Esophagus muscularis mucosa (tissue), 4 donors: ENCODE data around the gene PCSK4. TPM values are rescaled to one million over a fixed set of nuclear protein-coding genes. Genes with fewer than 3 reads are reported as not detected.
A peak's percentile ranks its signal among the peaks of the same experiment; 100 is the strongest.

Experiments
- DNase-seq: peaks from one replicate; pipeline ENCODE4 v3.0.0-alpha.2; 2017; ENCODE audit errors: extremely low spot score
- H3K27ac ChIP-seq, 4 donors: fragments of 200-600 bp; sonication (generic); replicated peaks in 1 of 4; 1 replicate in 3 of 4; 2 replicates in 1 of 4; pipeline ENCODE4 v1.5.1; 2016 to 2019; ENCODE audit warnings: mild to moderate bottlenecking in 1 of 4
- H3K27me3 ChIP-seq, 4 donors: fragments of 200-600 bp; sonication (generic); one replicate each; pipeline versions ENCODE4 v1.5.1 to v1.6.0; 2016 to 2019
- H3K36me3 ChIP-seq, 4 donors: fragments of 200-600 bp; sonication (generic); one replicate each; pipeline ENCODE4 v1.5.1; 2016 to 2019
- H3K4me1 ChIP-seq, 4 donors: fragments of 200-600 bp; sonication (generic); one replicate each; pipeline ENCODE4 v1.5.1; 2016 to 2019
- H3K4me3 ChIP-seq, 4 donors: fragments of 200-600 bp; sonication (generic); 1 replicate in 2 of 4; 2 replicates in 2 of 4; pipeline ENCODE4 v1.5.1; 2016 to 2019; ENCODE audit warnings: mild to moderate bottlenecking in 4 of 4, moderate library complexity in 1 of 4
- H3K9me3 ChIP-seq, 4 donors: fragments of 200-600 bp; sonication (generic); 1 replicate in 3 of 4; 2 replicates in 1 of 4; pipeline ENCODE4 v1.5.1; 2016 to 2019
- CTCF ChIP-seq, 3 experiments: fragments of 200-600 bp in 2 of 3; fragments of 450-650 bp in 1 of 3; sonication (generic) in 2 of 3; IDR thresholded peaks; one replicate each; pipeline ENCODE4 v1.5.1; 2017 to 2019; ENCODE audit warnings: antibody characterized with exemption in 3 of 3, mild to moderate bottlenecking in 2 of 3, moderate library complexity in 1 of 3
- EP300 ChIP-seq: sonication (generic); formaldehyde crosslinking; IDR thresholded peaks from one replicate; pipeline ENCODE4 v1.6.1; 2017; ENCODE audit warnings: antibody characterized with exemption
- POLR2A ChIP-seq: fragments of 450-650 bp; IDR thresholded peaks from one replicate; pipeline ENCODE4 v1.6.1; 2017; ENCODE audit warnings: antibody characterized with exemption, moderate library complexity, mild to moderate bottlenecking, low read depth
- POLR2AphosphoS5 ChIP-seq, 2 donors: sonication (generic); formaldehyde crosslinking; IDR thresholded peaks; one replicate each; pipeline ENCODE4 v1.6.1; 2017; ENCODE audit warnings: antibody characterized with exemption in 2 of 2
- WGBS: methylation state at CpG from one replicate; pipeline ENCODE4 v1.1.5; 2018; 5-methylcytosine and 5-hydroxymethylcytosine counted together
- intact Hi-C: fragments of 100-400 bp; cut with DNase I; formaldehyde crosslinking; loops from one replicate; pipeline ENCODE4 v1.15.1; 2023
- total RNA-seq, 4 donors: library from RNA; depleted of rRNA; stranded (reverse); fragments of >200 nt; gene quantifications; one replicate each; pipeline versions ENCODE4 v1.1.0 to v1.2.1, GENCODE V29; 2016

The PCSK4 gene
- total RNA-seq, 4 donors from 2014 or later: 1.9 to 5.4 (median 3.3) TPM

GRCh38 chr19:1447504-1447903, 42.6 kb downstream of the PCSK4 start:
- intact Hi-C loops: loop anchor here (10.0 kb wide), 1 partner anchor 67 kb away; the partner anchor contains the start of gene ADAMTSL5

GRCh38 chr19:1446713-1447481, 43.3 kb downstream of the PCSK4 start:
- Histone ChIP-seq H3K27me3 (peaks cover 13 to 68% (median 62%) of the 10 kb centered on the region in 4 donors), H3K4me1 (peaks cover 25 to 41% (median 35%) of the 10 kb centered on the region in 4 donors), H3K27ac (no peak overlapping the region), H3K9me3 (no peaks in the 10 kb centered on the region), H3K4me3 (peak overlapping the region; percentile 45 to 56 (median 48)), H3K36me3 (peaks cover 3 to 11% (median 11%) of the 10 kb centered on the region in 4 donors)
- no peak for DNase-seq
- TF ChIP-seq POLR2AphosphoS5 (IDR thresholded peaks at IDR 0.05) (no peak), POLR2A (no peak), CTCF (IDR thresholded peaks at IDR 0.05) (no peak), EP300 (no peak)
- intact Hi-C loops: loop anchor here (10.0 kb wide), 1 partner anchor 68 kb away; the partner anchor contains the start of gene ADAMTSL5
- WGBS: 5% methylated on average over 33 of the region's 63 CpGs

More at GRCh38 chr19:1447504-1447903, 42.6 kb downstream of the PCSK4 start:
- no peak for DNase-seq
- TF ChIP-seq CTCF (IDR thresholded peaks at IDR 0.05): no peak
- TF ChIP-seq POLR2AphosphoS5 (IDR thresholded peaks at IDR 0.05): no peak
- no peak for TF ChIP-seq EP300
- TF ChIP-seq POLR2A: no peak
- Histone ChIP-seq H3K27ac (no peak overlapping the region), H3K9me3 (no peaks in the 10 kb centered on the region), H3K36me3 (peaks cover 0 to 5% (median 4%) of the 10 kb centered on the region in 4 donors), H3K4me3 (no peak overlapping the region), H3K27me3 (peaks cover 13 to 74% (median 68%) of the 10 kb centered on the region in 4 donors), H3K4me1 (peaks cover 25 to 47% (median 41%) of the 10 kb centered on the region in 4 donors)
- 50% methylated on average over 4 of the region's 4 CpGs for WGBS

- Histone ChIP-seq H3K4me1 (peaks cover 25 to 38% (median 34%) of the 10 kb centered on the region in 4 donors), H3K9me3 (no peaks in the 10 kb centered on the region), H3K4me3 (peak overlapping the region; percentile 45 to 56 (median 48)), H3K36me3 (peaks cover 11 to 19% (median 18%) of the 10 kb centered on the region in 4 donors), H3K27me3 (peaks cover 13 to 60% (median 54%) of the 10 kb centered on the region in 4 donors), H3K27ac (no peak overlapping the region)
- DNase-seq: no peak
- TF ChIP-seq POLR2A (no peak), CTCF (IDR thresholded peaks at IDR 0.05) (no peak), EP300 (no peak), POLR2AphosphoS5 (IDR thresholded peaks at IDR 0.05) (no peak)
- WGBS: under 1% methylated on average over 17 of the region's 99 CpGs
- intact Hi-C loops: loop anchor here (10.0 kb wide), 1 partner anchor 69 kb away; the partner anchor contains the start of gene ADAMTSL5
Measured at GRCh38 chr19:1445932-1446712, 44.0 kb downstream of the PCSK4 start.

- TF ChIP-seq POLR2AphosphoS5 (IDR thresholded peaks at IDR 0.05): peak in 1 of 2 donors; percentile 33
- no peak for TF ChIP-seq EP300
- no peak for TF ChIP-seq POLR2A
- peak; percentile 88 to 99 (median 89) for TF ChIP-seq CTCF (IDR thresholded peaks at IDR 0.05)
Measured at GRCh38 chr19:1445185-1445931, 44.8 kb downstream of the PCSK4 start.

More at GRCh38 chr19:1445185-1445931, 44.8 kb downstream of the PCSK4 start:
- H3K27me3 ChIP-seq: peaks cover 13 to 53% (median 47%) of the 10 kb centered on the region in 4 donors
- WGBS: 4% methylated on average over 28 of the region's 70 CpGs
- no peak for DNase-seq
- intact Hi-C loops: loop anchor here (10.0 kb wide), 1 partner anchor 69 kb away; the partner anchor contains the start of gene ADAMTSL5
- H3K36me3 ChIP-seq: peaks cover 19 to 26% (median 26%) of the 10 kb centered on the region in 4 donors
- no peak overlapping the region for H3K27ac ChIP-seq
- H3K4me1 ChIP-seq: peaks cover 27 to 46% (median 41%) of the 10 kb centered on the region in 4 donors
- H3K4me3 ChIP-seq: peak overlapping the region; percentile 45 to 56 (median 48)
- no peaks in the 10 kb centered on the region for H3K9me3 ChIP-seq
